Spleen (tissue), 11 donors: Measurements from ENCODE around the gene F8. TPM values are rescaled to one million over a fixed set of nuclear protein-coding genes. Genes with fewer than 3 reads are reported as not detected.

Experiments
- DNase-seq: peaks from one replicate; pipeline ENCODE4 v3.0.0-alpha.2; 2020
- H3K27ac ChIP-seq, 8 donors: fragments of 200-600 bp; sonication (generic) in 7 of 8; 1 replicate in 4 of 8; 2 replicates in 4 of 8; pipeline versions ENCODE4 v1.5.0 to v1.8.0; 2016 to 2021; ENCODE audit warnings: inconsistent platforms in 4 of 8, mild to moderate bottlenecking in 4 of 8, moderate library complexity in 1 of 8
- H3K27me3 ChIP-seq, 7 donors: fragments of 200-600 bp; sonication (generic) in 6 of 7; replicated peaks in 1 of 7; 1 replicate in 4 of 7; 2 replicates in 3 of 7; pipeline versions ENCODE4 v1.5.0 to v1.8.0; 2016 to 2021; ENCODE audit warnings: inconsistent platforms in 3 of 7, mild to moderate bottlenecking in 1 of 7
- H3K36me3 ChIP-seq, 6 donors: fragments of 200-600 bp; sonication (generic) in 5 of 6; 1 replicate in 4 of 6; 2 replicates in 2 of 6; pipeline versions ENCODE4 v1.5.0 to v1.8.0; 2016 to 2021; ENCODE audit warnings: inconsistent platforms in 2 of 6
- H3K4me1 ChIP-seq, 6 donors: fragments of 200-600 bp; sonication (generic) in 5 of 6; 1 replicate in 3 of 6; 2 replicates in 3 of 6; pipeline versions ENCODE4 v1.5.0 to v1.8.0; 2016 to 2021; ENCODE audit warnings: inconsistent platforms in 3 of 6
- H3K4me3 ChIP-seq, 8 donors: fragments of 200-600 bp; sonication (generic) in 7 of 8; 1 replicate in 4 of 8; 2 replicates in 4 of 8; pipeline versions ENCODE4 v1.5.0 to v1.8.0; 2016 to 2021; ENCODE audit warnings: inconsistent platforms in 4 of 8, mild to moderate bottlenecking in 4 of 8, moderate library complexity in 2 of 8
- H3K9me3 ChIP-seq, 8 donors: fragments of 200-600 bp; sonication (generic) in 7 of 8; 1 replicate in 4 of 8; 2 replicates in 4 of 8; pipeline versions ENCODE4 v1.5.0 to v1.8.0; 2016 to 2021; ENCODE audit warnings: inconsistent platforms in 4 of 8
- CTCF ChIP-seq, 11 experiments: fragments of 200-600 bp in 7 of 11; fragments of 450-650 bp in 4 of 11; sonication (generic) in 4 of 11; IDR thresholded peaks in 8 of 11; conservative IDR thresholded peaks in 3 of 11; 1 replicate in 7 of 11; 2 replicates in 4 of 11; pipeline versions ENCODE4 v1.4.0 to v1.8.0; 2016 to 2021; ENCODE audit warnings: antibody characterized with exemption in 11 of 11, inconsistent platforms in 4 of 11, mild to moderate bottlenecking in 1 of 11
- POLR2A ChIP-seq, 3 donors: fragments of 450-650 bp; IDR thresholded peaks; one replicate each; pipeline ENCODE4 v1.5.1; 2017; ENCODE audit warnings: antibody characterized with exemption in 3 of 3, mild to moderate bottlenecking in 1 of 3
- POLR2AphosphoS5 ChIP-seq, 3 donors: sonication (generic); formaldehyde crosslinking; IDR thresholded peaks; one replicate each; pipeline ENCODE4 v1.5.1; 2017; ENCODE audit warnings: antibody characterized with exemption in 3 of 3
- WGBS, 5 donors: extraction: QIAGEN DNeasy Blood & Tissue Kit in 3 of 5; methylation state at CpG; one replicate each; pipeline versions ENCODE4 v1.1.5 to v1.1.7; 2013 to 2018; 5-methylcytosine and 5-hydroxymethylcytosine counted together
- intact Hi-C: fragments of 100-400 bp; cut with DNase I; formaldehyde crosslinking; loops from one replicate; pipeline ENCODE4 v1.15.0; 2023; ENCODE audit warnings: low total_unique reads
- polyA plus RNA-seq, 3 donors: library from polyadenylated mRNA; stranded (reverse); fragments of 200-250 nt; gene quantifications; one replicate each; pipeline ENCODE4 v1.2.1, GENCODE V29; 2013
- total RNA-seq, 7 donors: library from RNA; depleted of rRNA in 3 of 7; stranded (reverse); fragments of >200 nt in 3 of 7; fragmentation: NEBNext Ultra II Directional in 4 of 7; extraction: Animal tissue kit (Norgen Biotek cat#: 25700) in 4 of 7; gene quantifications; one replicate each; pipeline versions ENCODE4 v1.1.0 to v1.2.1, GENCODE V29; 2016 to 2021
- donor health status: healthy with polysubstance abuse.
- donor health status: DM: no; HTN: no; CAD: no; lungs with moderate emphysema.
- donor health status: DM: no; HTN: no; CAD: no.
- donor health status: Bipolar disorder and iron deficiency.
- donor health status: healthy.
- donor health status: DM: no; HTN: no; CAD: no.
- donor health status: DM: yes; HTN: yes; CAD: no.

Gene F8
- total and polyA plus RNA-seq, 10 donors: 3.4 to 135 (median 67.9) TPM

- 71 to 100% (median 75%) methylated on average over 3 of the region's 3 CpGs for WGBS, 5 donors
- Histone ChIP-seq H3K4me3 (no peak within 1 kb of the TSS), H3K36me3 (no peaks in the 10 kb centered on the region), H3K27ac (no peak within 1 kb of the TSS), H3K27me3 (no peaks in the 10 kb centered on the region), H3K4me1 (no peaks in the 10 kb centered on the region), H3K9me3 (no peaks in the 10 kb centered on the region)
- TF ChIP-seq POLR2A (IDR thresholded peaks at IDR 0.05) (no peak), CTCF (IDR thresholded peaks at IDR 0.05 in 8 of 11, conservative IDR thresholded peaks at IDR 0.05 in 3 of 11) (no peak), POLR2AphosphoS5 (IDR thresholded peaks at IDR 0.05) (no peak)
- intact Hi-C loops: no loop called here
- DNase-seq: no peak
These were observed 188.0 kb downstream of the F8 start, which contains the start of gene SMIM9 for GRCh38 chrX:154834562-154834961. TSS of gene SMIM9 (minus strand) at chrX:154834662. CDS start at chrX:154830856, 3,806 bp downstream.

GRCh38 chrX:154833746-154834274 lies 188.7 kb downstream of the F8 start:
- Histone ChIP-seq H3K9me3 (no peaks in the 10 kb centered on the region), H3K36me3 (no peaks in the 10 kb centered on the region), H3K27me3 (no peaks in the 10 kb centered on the region), H3K4me3 (no peak overlapping the region), H3K27ac (no peak overlapping the region), H3K4me1 (peaks cover 0 to 1% (median 0%) of the 10 kb centered on the region in 6 donors)
- WGBS, 5 donors: 76 to 100% (median 85%) methylated on average over 3 of the region's 3 CpGs
- no peak for DNase-seq
- TF ChIP-seq POLR2A (IDR thresholded peaks at IDR 0.05): no peak
- TF ChIP-seq POLR2AphosphoS5 (IDR thresholded peaks at IDR 0.05): no peak
- TF ChIP-seq CTCF (IDR thresholded peaks at IDR 0.05 in 8 of 11, conservative IDR thresholded peaks at IDR 0.05 in 3 of 11): no peak
- intact Hi-C loops: no loop called here

GRCh38 chrX:154829926-154830442 lies 192.5 kb downstream of the F8 start:
- no peaks in the 10 kb centered on the region for H3K36me3 ChIP-seq
- H3K27me3 ChIP-seq: no peaks in the 10 kb centered on the region
- intact Hi-C loops: no loop called here
- no peaks in the 10 kb centered on the region for H3K9me3 ChIP-seq
- TF ChIP-seq CTCF (IDR thresholded peaks at IDR 0.05 in 8 of 11, conservative IDR thresholded peaks at IDR 0.05 in 3 of 11) (no peak), POLR2A (IDR thresholded peaks at IDR 0.05) (no peak), POLR2AphosphoS5 (IDR thresholded peaks at IDR 0.05) (no peak)
- WGBS, 5 donors: 6 to 63% (median 50%) methylated on average over 1 of the region's 1 CpG
- DNase-seq: no peak
- no peak overlapping the region for H3K4me3 ChIP-seq
- peaks cover 0 to 20% (median 0%) of the 10 kb centered on the region in 6 donors for H3K4me1 ChIP-seq
- H3K27ac ChIP-seq: no peak overlapping the region

GRCh38 chrX:154829134-154829533 lies 193.4 kb downstream of the F8 start:
- H3K4me3 ChIP-seq: no peak overlapping the region
- intact Hi-C loops: no loop called here
- no peaks in the 10 kb centered on the region for H3K9me3 ChIP-seq
- H3K4me1 ChIP-seq: peaks cover 0 to 20% (median 0%) of the 10 kb centered on the region in 6 donors
- no peak for TF ChIP-seq CTCF (IDR thresholded peaks at IDR 0.05 in 8 of 11, conservative IDR thresholded peaks at IDR 0.05 in 3 of 11)
- TF ChIP-seq POLR2A (IDR thresholded peaks at IDR 0.05): no peak
- no peak for TF ChIP-seq POLR2AphosphoS5 (IDR thresholded peaks at IDR 0.05)
- no peaks in the 10 kb centered on the region for H3K36me3 ChIP-seq
- DNase-seq: no peak
- H3K27ac ChIP-seq: peak overlapping the region in 1 of 8 donors; percentile 67
- no peaks in the 10 kb centered on the region for H3K27me3 ChIP-seq
